ENCODE data around the gene NEMP1.

GRCh38 chr12:57086493-57087009, 8.0 kb upstream of the NEMP1 start:
- TF ChIP-seq POLR2AphosphoS5 (IDR thresholded peaks at IDR 0.05; ENCODE audit: borderline replicate concordance, low read depth, low read length): no peak; the same call in 1 of the 2 replicates
- no peak for TF ChIP-seq EZH2 (IDR thresholded peaks at IDR 0.05)
